ENCODE results near the gene CHSY3.

Gene CHSY3

GRCh38 chr5:130000460-130000859, 96.2 kb downstream of the CHSY3 start:
- Histone ChIP-seq H3K9me3 (ENCODE audit: control insufficient read depth, low read length) (no peaks in the 10 kb centered on the region), H3K4me1 (ENCODE audit: control insufficient read depth, insufficient read depth, low read length) (no peaks in the 10 kb centered on the region), H3K36me3 (ENCODE audit: control insufficient read depth, insufficient read depth, low read length) (no peaks in the 10 kb centered on the region), H3K9ac (ENCODE audit: low read length) (no peak overlapping the region), H3K4me3 (ENCODE audit: low read length) (no peak overlapping the region), H3K27me3 (ENCODE audit: control insufficient read depth, insufficient read depth, low read length) (no peaks in the 10 kb centered on the region)

GRCh38 chr5:130002183-130002582, 97.9 kb downstream of the CHSY3 start:
- Histone ChIP-seq H3K36me3 (ENCODE audit: control insufficient read depth, insufficient read depth, low read length) (no peaks in the 10 kb centered on the region), H3K27me3 (ENCODE audit: control insufficient read depth, insufficient read depth, low read length) (no peaks in the 10 kb centered on the region)

GRCh38 chr5:130002876-130003275, 98.6 kb downstream of the CHSY3 start:
- no peaks in the 10 kb centered on the region for H3K36me3 ChIP-seq (ENCODE audit: control insufficient read depth, insufficient read depth, low read length)
- H3K9ac ChIP-seq (ENCODE audit: low read length) = no peak overlapping the region
- H3K4me3 ChIP-seq (ENCODE audit: low read length) = no peak overlapping the region
- no peaks in the 10 kb centered on the region for H3K4me1 ChIP-seq (ENCODE audit: control insufficient read depth, insufficient read depth, low read length)
- H3K9me3 ChIP-seq (ENCODE audit: control insufficient read depth, low read length) = no peaks in the 10 kb centered on the region
- no peaks in the 10 kb centered on the region for H3K27me3 ChIP-seq (ENCODE audit: control insufficient read depth, insufficient read depth, low read length)

More at GRCh38 chr5:130002183-130002582, 97.9 kb downstream of the CHSY3 start:
- Histone ChIP-seq H3K9ac (ENCODE audit: low read length) (no peak overlapping the region), H3K4me3 (ENCODE audit: low read length) (no peak overlapping the region), H3K4me1 (ENCODE audit: control insufficient read depth, insufficient read depth, low read length) (no peaks in the 10 kb centered on the region), H3K9me3 (ENCODE audit: control insufficient read depth, low read length) (no peaks in the 10 kb centered on the region)

- H3K27me3 ChIP-seq (ENCODE audit: control insufficient read depth, insufficient read depth, low read length) = no peaks in the 10 kb centered on the region
- no peaks in the 10 kb centered on the region for H3K36me3 ChIP-seq (ENCODE audit: control insufficient read depth, insufficient read depth, low read length)
- H3K9me3 ChIP-seq (ENCODE audit: control insufficient read depth, low read length) = no peaks in the 10 kb centered on the region
- H3K9ac ChIP-seq (ENCODE audit: low read length) = no peak overlapping the region
- no peak overlapping the region for H3K4me3 ChIP-seq (ENCODE audit: low read length)
- no peaks in the 10 kb centered on the region for H3K4me1 ChIP-seq (ENCODE audit: control insufficient read depth, insufficient read depth, low read length)
Observed at GRCh38 chr5:130011986-130012385, 107.7 kb downstream of the CHSY3 start.

- Histone ChIP-seq H3K4me3 (ENCODE audit: low read length) (no peak overlapping the region), H3K36me3 (ENCODE audit: control insufficient read depth, insufficient read depth, low read length) (no peaks in the 10 kb centered on the region), H3K4me1 (ENCODE audit: control insufficient read depth, insufficient read depth, low read length) (no peaks in the 10 kb centered on the region), H3K27me3 (ENCODE audit: control insufficient read depth, insufficient read depth, low read length) (no peaks in the 10 kb centered on the region), H3K9me3 (ENCODE audit: control insufficient read depth, low read length) (no peaks in the 10 kb centered on the region), H3K9ac (ENCODE audit: low read length) (no peak overlapping the region)
Observed at GRCh38 chr5:130017173-130017572, 112.9 kb downstream of the CHSY3 start.

GRCh38 chr5:130018641-130019040, 114.4 kb downstream of the CHSY3 start:
- Histone ChIP-seq H3K4me1 (ENCODE audit: control insufficient read depth, insufficient read depth, low read length) (no peaks in the 10 kb centered on the region), H3K36me3 (ENCODE audit: control insufficient read depth, insufficient read depth, low read length) (no peaks in the 10 kb centered on the region), H3K4me3 (ENCODE audit: low read length) (no peak overlapping the region), H3K27me3 (ENCODE audit: control insufficient read depth, insufficient read depth, low read length) (no peaks in the 10 kb centered on the region), H3K9ac (ENCODE audit: low read length) (no peak overlapping the region), H3K9me3 (ENCODE audit: control insufficient read depth, low read length) (no peaks in the 10 kb centered on the region)

GRCh38 chr5:130021000-130021399, 116.7 kb downstream of the CHSY3 start:
- Histone ChIP-seq H3K4me1 (ENCODE audit: control insufficient read depth, insufficient read depth, low read length) (no peaks in the 10 kb centered on the region), H3K4me3 (ENCODE audit: low read length) (no peak overlapping the region), H3K27me3 (ENCODE audit: control insufficient read depth, insufficient read depth, low read length) (no peaks in the 10 kb centered on the region), H3K9me3 (ENCODE audit: control insufficient read depth, low read length) (no peaks in the 10 kb centered on the region), H3K36me3 (ENCODE audit: control insufficient read depth, insufficient read depth, low read length) (no peaks in the 10 kb centered on the region), H3K9ac (ENCODE audit: low read length) (no peak overlapping the region)

GRCh38 chr5:130021876-130022275, 117.6 kb downstream of the CHSY3 start:
- H3K36me3 ChIP-seq (ENCODE audit: control insufficient read depth, insufficient read depth, low read length) = no peaks in the 10 kb centered on the region
- H3K9ac ChIP-seq (ENCODE audit: low read length) = no peak overlapping the region
- no peak overlapping the region for H3K4me3 ChIP-seq (ENCODE audit: low read length)
- H3K4me1 ChIP-seq (ENCODE audit: control insufficient read depth, insufficient read depth, low read length) = no peaks in the 10 kb centered on the region
- H3K9me3 ChIP-seq (ENCODE audit: control insufficient read depth, low read length) = no peaks in the 10 kb centered on the region
- no peaks in the 10 kb centered on the region for H3K27me3 ChIP-seq (ENCODE audit: control insufficient read depth, insufficient read depth, low read length)

- Histone ChIP-seq H3K27me3 (ENCODE audit: control insufficient read depth, insufficient read depth, low read length) (no peaks in the 10 kb centered on the region), H3K4me3 (ENCODE audit: low read length) (no peak overlapping the region), H3K9me3 (ENCODE audit: control insufficient read depth, low read length) (no peaks in the 10 kb centered on the region), H3K4me1 (ENCODE audit: control insufficient read depth, insufficient read depth, low read length) (no peaks in the 10 kb centered on the region), H3K36me3 (ENCODE audit: control insufficient read depth, insufficient read depth, low read length) (no peaks in the 10 kb centered on the region), H3K9ac (ENCODE audit: low read length) (no peak overlapping the region)
Observed at GRCh38 chr5:130023604-130024003, 119.3 kb downstream of the CHSY3 start.

GRCh38 chr5:130024006-130024405, 119.7 kb downstream of the CHSY3 start:
- Histone ChIP-seq H3K36me3 (ENCODE audit: control insufficient read depth, insufficient read depth, low read length) (no peaks in the 10 kb centered on the region), H3K4me1 (ENCODE audit: control insufficient read depth, insufficient read depth, low read length) (no peaks in the 10 kb centered on the region), H3K9me3 (ENCODE audit: control insufficient read depth, low read length) (no peaks in the 10 kb centered on the region), H3K4me3 (ENCODE audit: low read length) (no peak overlapping the region), H3K27me3 (ENCODE audit: control insufficient read depth, insufficient read depth, low read length) (no peaks in the 10 kb centered on the region), H3K9ac (ENCODE audit: low read length) (no peak overlapping the region)

- Histone ChIP-seq H3K9me3 (ENCODE audit: control insufficient read depth, low read length) (no peaks in the 10 kb centered on the region), H3K36me3 (ENCODE audit: control insufficient read depth, insufficient read depth, low read length) (no peaks in the 10 kb centered on the region), H3K4me3 (ENCODE audit: low read length) (no peak overlapping the region), H3K27me3 (ENCODE audit: control insufficient read depth, insufficient read depth, low read length) (no peaks in the 10 kb centered on the region), H3K9ac (ENCODE audit: low read length) (no peak overlapping the region), H3K4me1 (ENCODE audit: control insufficient read depth, insufficient read depth, low read length) (no peaks in the 10 kb centered on the region)
Observed at GRCh38 chr5:130025511-130025910, 121.2 kb downstream of the CHSY3 start.

- no peak overlapping the region for H3K9ac ChIP-seq (ENCODE audit: low read length)
- no peaks in the 10 kb centered on the region for H3K9me3 ChIP-seq (ENCODE audit: control insufficient read depth, low read length)
- H3K4me1 ChIP-seq (ENCODE audit: control insufficient read depth, insufficient read depth, low read length) = no peaks in the 10 kb centered on the region
- H3K27me3 ChIP-seq (ENCODE audit: control insufficient read depth, insufficient read depth, low read length) = no peaks in the 10 kb centered on the region
- H3K36me3 ChIP-seq (ENCODE audit: control insufficient read depth, insufficient read depth, low read length) = no peaks in the 10 kb centered on the region
- H3K4me3 ChIP-seq (ENCODE audit: low read length) = no peak overlapping the region
Observed at GRCh38 chr5:130032807-130033206, 128.5 kb downstream of the CHSY3 start.

- Histone ChIP-seq H3K9ac (ENCODE audit: low read length) (no peak overlapping the region), H3K27me3 (ENCODE audit: control insufficient read depth, insufficient read depth, low read length) (no peaks in the 10 kb centered on the region), H3K9me3 (ENCODE audit: control insufficient read depth, low read length) (no peaks in the 10 kb centered on the region), H3K4me1 (ENCODE audit: control insufficient read depth, insufficient read depth, low read length) (no peaks in the 10 kb centered on the region), H3K36me3 (ENCODE audit: control insufficient read depth, insufficient read depth, low read length) (no peaks in the 10 kb centered on the region), H3K4me3 (ENCODE audit: low read length) (no peak overlapping the region)
Observed at GRCh38 chr5:130034566-130035210, 130.4 kb downstream of the CHSY3 start.
